SKM-1 treated with dmso at 0.1 percent for 144 hours (cell line): Measurements from ENCODE around the gene TEPSIN.

Source experiments
- DNase-seq: peaks from one replicate; lab custom pipeline; 2025; ENCODE audit not compliant: unreplicated experiment; lab: John Stamatoyannopoulos, UW

The TEPSIN gene

DNA sequence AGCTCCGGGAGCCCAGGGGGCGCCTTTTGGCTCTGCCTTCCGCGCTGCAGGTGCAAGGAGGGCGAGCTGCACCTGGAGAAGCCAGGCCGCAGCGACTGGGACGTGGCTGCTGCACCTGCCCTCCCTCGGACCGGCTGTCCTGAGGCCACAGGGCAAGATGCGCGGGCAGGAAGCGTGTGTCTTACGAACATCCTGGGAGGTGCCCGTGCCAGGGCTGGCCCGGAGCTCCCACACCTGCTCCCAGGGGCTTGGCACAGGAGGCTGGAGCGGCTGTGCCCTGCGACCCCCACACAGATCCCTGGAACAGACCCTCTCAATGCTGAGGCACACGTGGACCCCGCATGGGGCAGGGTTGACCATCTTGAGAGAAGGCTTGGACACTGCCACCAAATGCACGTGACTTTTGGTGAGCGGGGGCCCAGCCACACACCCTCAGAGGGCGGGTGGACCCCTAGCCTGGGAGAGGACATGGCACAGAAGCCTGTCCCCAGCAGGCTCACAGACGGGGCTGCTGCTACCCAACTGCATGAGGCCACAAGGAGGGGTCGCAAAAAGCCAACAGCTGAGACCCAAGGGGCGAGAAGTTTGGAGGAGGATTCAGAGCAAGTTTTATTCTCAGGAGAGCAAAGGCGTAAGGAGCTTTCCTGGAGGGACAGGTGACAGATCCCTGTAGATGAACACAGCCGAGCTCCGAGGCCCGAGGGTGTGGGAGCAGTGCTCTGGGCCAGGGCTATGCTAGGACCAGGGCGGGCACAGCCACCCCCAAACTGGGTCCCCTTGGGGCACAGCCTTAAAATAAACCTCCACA, 11.6 kb upstream of the TEPSIN start:
- no peak for DNase-seq

GRCh38 chr17:81249223-81250040, 10.6 kb upstream of the TEPSIN start:
- no peak for DNase-seq

DNA sequence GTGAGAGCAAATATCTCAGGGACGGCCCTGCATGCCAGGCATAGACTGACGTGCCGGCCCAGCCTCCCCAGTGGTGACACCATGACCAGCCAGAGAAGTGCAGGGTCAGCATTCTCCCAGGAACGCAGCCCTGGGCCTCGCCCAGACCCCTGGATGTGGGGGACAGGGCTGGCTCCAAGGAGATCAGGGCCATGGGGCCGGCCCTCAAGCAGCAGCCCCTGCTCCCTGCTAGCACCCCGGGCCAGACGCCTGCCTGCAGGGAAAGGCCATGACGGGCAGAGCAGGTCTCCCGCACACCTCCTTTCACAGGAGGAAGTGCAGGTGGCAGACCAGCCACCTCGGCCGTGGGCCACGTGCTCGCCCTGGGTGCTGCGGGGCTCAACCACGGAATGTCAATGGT, 9.8 kb upstream of the TEPSIN start:
- DNase-seq, result no peak

- DNase-seq, result no peak
Measured at GRCh38 chr17:81247339-81247990, 8.6 kb upstream of the TEPSIN start.

GRCh38 chr17:81246679-81247338, 8.0 kb upstream of the TEPSIN start:
- DNase-seq, result no peak

GRCh38 chr17:81246343-81246670, 7.5 kb upstream of the TEPSIN start:
- DNase-seq, result no peak

DNA sequence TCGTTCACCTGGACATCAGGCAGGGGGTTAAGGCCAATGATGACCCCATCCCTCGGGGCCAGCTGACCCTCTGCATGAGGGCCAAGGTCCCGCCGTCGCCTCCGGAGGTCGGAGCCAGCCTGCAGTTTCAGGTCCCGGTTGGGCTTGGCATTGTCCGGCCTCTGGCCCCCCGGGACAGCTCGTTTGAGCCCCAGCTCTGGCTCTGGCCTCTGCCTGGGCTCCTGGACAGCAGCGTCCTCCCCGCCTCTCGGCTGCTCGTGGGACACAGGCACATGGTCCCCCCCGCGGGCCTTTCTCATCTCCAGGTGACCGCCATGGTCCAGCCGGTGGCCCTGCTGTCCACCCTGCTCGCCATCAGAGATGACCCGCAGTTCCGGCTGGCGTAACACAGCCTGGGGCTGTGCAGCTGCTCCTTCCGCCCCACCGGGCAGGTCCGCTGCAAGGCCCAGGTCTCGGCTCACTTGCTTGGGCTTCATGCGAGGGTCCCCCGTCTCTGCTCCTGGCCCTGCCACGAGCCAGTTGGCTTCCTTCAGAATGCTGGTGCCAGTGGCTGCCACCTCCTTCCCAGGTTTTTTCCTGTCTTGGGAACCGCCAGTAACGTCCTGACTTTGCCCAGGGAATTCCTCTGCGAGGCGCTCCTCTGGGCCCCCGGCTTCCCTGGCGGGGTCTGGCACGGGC, 6.9 kb upstream of the TEPSIN start:
- no peak for DNase-seq

GRCh38 chr17:81245024-81245664, 6.3 kb upstream of the TEPSIN start:
- DNase-seq, result no peak

- no peak for DNase-seq
Measured at GRCh38 chr17:81244358-81245023, 5.6 kb upstream of the TEPSIN start.

- no peak for DNase-seq
Measured at GRCh38 chr17:81243333-81243664, 4.4 kb upstream of the TEPSIN start.

DNA sequence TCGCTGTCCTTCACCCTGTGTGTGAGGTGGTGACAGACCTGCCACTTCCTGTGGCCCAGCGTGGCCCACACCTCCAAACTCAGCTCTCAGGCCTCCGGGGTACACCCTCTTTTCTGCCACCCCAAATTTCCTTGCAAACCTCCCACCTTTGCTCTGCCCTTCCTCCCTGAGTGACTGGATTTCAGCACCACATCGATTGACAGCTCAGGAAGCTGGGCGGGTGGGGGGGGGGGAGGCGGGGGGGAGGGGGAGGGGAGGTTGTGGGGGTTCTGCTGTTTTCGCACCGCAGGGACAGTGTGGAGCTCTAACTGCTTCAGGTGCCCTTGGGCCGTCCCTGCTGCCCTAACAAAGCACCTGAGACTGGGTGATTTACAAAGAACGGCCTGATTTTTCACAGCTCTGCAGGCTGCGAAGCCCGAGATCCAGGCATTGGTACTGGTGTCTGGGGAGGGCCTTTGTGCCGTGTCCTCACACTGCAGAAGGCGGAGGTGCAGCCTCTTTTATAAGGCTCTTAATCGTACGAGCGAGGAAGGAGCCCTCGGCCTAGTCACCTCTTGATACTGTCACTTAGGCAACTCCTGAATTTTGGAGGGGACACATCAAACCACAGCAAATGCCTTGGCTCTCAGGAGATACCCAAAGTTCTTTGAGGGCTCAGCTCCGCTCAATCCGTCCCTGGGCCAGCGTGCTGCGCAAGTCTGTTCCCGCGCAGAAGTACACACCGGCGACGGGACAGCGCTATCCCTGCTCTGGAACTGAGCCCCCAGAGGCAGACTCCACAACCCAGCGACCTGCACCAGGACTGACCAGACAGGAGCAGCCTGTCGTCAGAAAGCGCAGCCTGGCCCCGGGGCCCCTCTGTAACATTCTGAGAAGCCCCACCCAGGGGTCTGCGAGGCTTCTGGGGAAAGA, 3.8 kb upstream of the TEPSIN start:
- DNase-seq, result no peak

DNA sequence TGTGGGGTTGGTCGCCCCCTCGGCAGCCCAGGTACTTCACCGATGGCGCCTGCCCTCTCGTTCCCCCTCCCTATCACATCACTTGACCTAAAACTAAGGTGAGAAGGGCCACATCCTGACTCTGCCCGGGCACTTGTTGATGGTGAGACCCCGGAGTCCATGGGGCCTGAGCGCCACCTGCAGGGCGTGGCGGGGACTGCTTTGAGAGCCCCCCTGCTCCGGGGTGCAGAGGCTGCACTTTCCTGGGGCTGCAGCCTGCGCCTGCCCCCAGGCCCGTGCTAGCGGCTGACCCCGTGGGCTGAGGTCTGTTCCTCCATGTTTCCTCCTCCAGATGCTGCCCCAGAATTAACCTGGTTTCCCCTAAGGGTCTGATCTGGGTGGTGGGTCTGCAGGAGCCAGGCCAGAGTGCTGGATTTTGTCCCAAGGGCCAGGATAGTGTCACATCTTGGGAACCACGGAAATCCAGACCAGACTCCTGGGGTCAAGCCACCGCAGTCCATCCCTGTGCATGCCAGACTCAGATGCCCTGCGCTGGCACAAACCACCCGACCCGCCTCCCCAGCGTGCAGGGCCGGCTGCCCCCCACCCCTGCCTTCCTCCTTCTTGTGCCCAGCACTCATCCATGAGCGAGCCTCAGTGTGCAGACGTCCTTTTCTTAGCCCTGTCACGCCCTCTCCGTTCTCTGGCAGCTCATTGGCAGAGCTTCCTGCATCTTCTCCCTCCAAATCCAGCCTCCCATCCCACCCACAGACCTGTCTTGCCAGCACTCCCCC, 3.0 kb upstream of the TEPSIN start:
- DNase-seq, result peak; percentile 28

DNA sequence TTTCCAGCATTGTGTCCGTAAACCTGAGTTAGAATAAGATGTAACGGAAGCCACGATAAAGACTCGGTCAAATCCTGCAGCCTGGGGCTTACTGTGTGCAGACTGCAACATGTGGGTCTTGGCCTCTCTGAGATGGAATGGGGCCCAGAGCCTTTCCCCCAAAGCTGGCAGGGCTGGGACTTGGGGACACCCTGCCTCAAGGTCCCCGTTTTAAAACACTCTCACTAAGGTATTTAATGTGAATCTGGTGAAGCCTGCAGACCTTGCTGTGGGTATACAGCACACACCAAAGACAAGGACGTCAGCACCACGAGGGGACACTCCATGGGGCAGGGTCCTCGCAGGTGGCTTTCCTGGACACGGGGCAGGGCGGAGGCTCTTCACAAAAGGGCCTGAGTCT, 2.3 kb upstream of the TEPSIN start:
- DNase-seq, result no peak

- DNase-seq, result no peak
Measured at GRCh38 chr17:81240761-81241160, 1.9 kb upstream of the TEPSIN start.

DNA sequence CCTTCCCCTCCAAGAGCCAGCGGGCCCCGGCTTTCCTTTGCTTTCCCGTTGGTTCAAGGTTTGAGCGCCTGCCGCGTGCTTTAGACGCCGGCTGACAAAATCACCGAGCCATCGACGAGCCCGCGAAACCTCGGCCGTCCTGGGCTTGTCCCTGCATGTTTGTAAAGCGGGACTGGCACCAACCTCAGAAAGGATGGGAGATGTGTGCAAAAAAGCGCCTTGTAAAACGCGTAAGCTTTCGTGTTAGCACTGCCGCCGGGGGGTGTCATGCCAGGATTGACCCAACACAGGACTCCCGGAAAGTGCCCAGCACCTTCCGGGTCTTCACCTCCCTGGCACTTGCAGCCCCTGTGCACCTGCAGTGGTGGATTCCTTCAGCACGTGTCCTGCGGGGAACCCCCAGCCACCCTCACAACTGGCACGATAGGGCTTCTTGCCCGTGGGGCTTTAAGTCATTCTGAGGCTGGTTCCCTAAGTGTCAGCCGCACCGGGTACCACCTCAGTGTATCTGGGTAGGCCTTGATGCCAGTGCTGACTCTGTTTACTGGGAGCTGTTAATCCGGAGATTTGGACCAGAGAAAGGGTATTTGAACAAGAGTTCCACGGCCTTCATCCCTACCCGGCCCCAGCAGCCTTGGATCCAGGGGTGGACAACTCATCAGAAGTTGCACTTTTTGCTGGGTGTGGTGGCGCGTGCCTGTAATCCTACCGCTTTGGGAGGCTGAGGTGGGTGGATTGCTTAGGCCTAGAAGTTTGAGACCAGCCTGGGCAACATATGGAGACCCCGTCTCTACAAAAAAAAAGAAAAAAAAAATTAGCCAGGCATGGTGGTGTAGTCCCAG, 1.1 kb upstream of the TEPSIN start:
- DNase-seq, result no peak

- DNase-seq, result no peak
Measured at GRCh38 chr17:81238490-81238814, 403 bp downstream of the TEPSIN start.
